Mucosa of descending colon (tissue), 3 donors: ENCODE data around the gene VPS72. TPM values are rescaled to one million over a fixed set of nuclear protein-coding genes. Genes with fewer than 3 reads are reported as not detected.
"Not testable (repeated sequence)": the region's sequence is repeated elsewhere in the genome, so short reads cannot be mapped to it uniquely, and the experiment has no call there.

Experiments used
- ATAC-seq: fragments of 200-7000 bp; cut with Tn5 transposase; one replicate; pipeline ENCODE4 v1.9.1; 2020; ENCODE audit warnings: mild to moderate bottlenecking, moderate library complexity
- DNase-seq, 3 donors: peaks; one replicate each; pipeline ENCODE4 v3.0.0-alpha.2; 2020
- H3K36me3 ChIP-seq: fragments of 200-600 bp; one replicate; pipeline ENCODE4 v1.8.0; 2021; ENCODE audit warnings: low read depth, mild to moderate bottlenecking
- H3K4me1 ChIP-seq: fragments of 200-600 bp; one replicate; pipeline ENCODE4 v1.8.0; 2021; ENCODE audit warnings: low read depth, mild to moderate bottlenecking
- H3K4me3 ChIP-seq: fragments of 200-600 bp; one replicate; pipeline ENCODE4 v1.8.0; 2021; ENCODE audit warnings: mild to moderate bottlenecking
- H3K9me3 ChIP-seq: fragments of 200-600 bp; one replicate; pipeline ENCODE4 v1.8.0; 2021; ENCODE audit warnings: mild to moderate bottlenecking
- intact Hi-C, 2 donors: fragments of 100-400 bp; cut with DNase I in 1 of 2; cut with micrococcal nuclease in 1 of 2; formaldehyde crosslinking; loops; one replicate each; pipeline versions ENCODE4 v1.11.0 to v1.11.1; 2022; cut with DNase I, micrococcal nuclease
- total RNA-seq, 3 donors: library from RNA; stranded (reverse); fragmentation: NEBNext Ultra II Directional in 2 of 3; extraction: Animal tissue kit (Norgen Biotek cat#: 25700) in 2 of 3; gene quantifications; one replicate each; pipeline versions ENCODE4 v1.2.1 to v1.2.4, GENCODE V29; 2021 to 2023
- TF ChIP-seq, protein P1 (sequence below): fragments of 200-600 bp; IDR thresholded peaks from one replicate; pipeline ENCODE4 v1.8.0; 2022; ENCODE audit warnings: antibody characterized with exemption, mild to moderate bottlenecking
- donor health status: DM: no; HTN: no; CAD: no; lungs with moderate emphysema.
- donor health status: DM: no; HTN: no; CAD: no.
- donor health status: DM: no; HTN: yes; CAD: no.

VPS72 gene
- total RNA-seq, 3 donors from 2014 or later, result 32.1 to 56.5 (median 35.3) TPM

DNA sequence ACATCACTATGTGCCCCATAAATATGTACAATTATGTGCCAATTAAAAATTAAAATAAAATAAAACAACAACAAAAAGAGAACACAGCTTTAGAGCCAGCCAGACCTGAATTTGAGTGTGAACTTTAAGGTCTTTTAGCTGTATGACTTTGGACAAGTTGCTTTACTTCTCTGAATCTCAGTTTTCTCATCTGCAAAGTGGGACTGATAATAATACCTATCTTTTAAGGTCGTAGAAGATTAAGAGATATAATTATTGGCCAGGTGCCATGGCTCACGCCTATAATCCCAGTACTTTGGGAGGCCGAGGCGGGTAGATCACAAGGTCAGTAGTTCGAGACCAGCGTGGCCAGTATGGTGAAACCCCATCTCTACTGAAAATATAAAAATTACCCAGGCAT lies 3.3 kb upstream of the VPS72 start:
- no peaks in the 10 kb centered on the region for H3K9me3 ChIP-seq
- DNase-seq (no peak), ATAC-seq (no peak)
- intact Hi-C loops, result no loop called here
- TF ChIP-seq, protein P1, sequence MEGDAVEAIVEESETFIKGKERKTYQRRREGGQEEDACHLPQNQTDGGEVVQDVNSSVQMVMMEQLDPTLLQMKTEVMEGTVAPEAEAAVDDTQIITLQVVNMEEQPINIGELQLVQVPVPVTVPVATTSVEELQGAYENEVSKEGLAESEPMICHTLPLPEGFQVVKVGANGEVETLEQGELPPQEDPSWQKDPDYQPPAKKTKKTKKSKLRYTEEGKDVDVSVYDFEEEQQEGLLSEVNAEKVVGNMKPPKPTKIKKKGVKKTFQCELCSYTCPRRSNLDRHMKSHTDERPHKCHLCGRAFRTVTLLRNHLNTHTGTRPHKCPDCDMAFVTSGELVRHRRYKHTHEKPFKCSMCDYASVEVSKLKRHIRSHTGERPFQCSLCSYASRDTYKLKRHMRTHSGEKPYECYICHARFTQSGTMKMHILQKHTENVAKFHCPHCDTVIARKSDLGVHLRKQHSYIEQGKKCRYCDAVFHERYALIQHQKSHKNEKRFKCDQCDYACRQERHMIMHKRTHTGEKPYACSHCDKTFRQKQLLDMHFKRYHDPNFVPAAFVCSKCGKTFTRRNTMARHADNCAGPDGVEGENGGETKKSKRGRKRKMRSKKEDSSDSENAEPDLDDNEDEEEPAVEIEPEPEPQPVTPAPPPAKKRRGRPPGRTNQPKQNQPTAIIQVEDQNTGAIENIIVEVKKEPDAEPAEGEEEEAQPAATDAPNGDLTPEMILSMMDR, result no peak
- H3K4me1 ChIP-seq, result peaks cover 9% of the 10 kb centered on the region
- H3K36me3 ChIP-seq, result no peaks in the 10 kb centered on the region
- H3K4me3 ChIP-seq, result no peak overlapping the region

DNA sequence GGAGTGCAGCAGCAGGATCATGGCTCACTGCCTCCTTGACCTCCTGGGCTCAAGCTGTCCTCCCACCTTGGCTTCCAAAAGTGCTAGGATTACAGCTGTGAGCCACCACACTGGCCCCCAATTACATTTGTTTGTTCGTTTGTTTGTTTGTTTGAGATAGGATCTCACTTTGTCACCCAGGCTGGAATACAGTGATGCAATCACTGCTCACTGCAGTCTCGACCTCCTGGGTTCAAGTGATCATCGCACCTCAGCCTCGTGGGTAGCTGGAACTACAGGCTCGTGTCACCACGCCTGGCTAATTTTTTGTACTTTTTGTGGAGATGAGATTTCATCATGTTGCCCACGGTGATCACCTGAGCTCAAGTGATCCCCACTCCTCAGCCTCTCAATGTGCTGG lies 2.0 kb upstream of the VPS72 start:
- intact Hi-C loops, result no loop called here
- H3K4me1 ChIP-seq, result peaks cover 9% of the 10 kb centered on the region
- no peak for ATAC-seq
- no peak overlapping the region for H3K4me3 ChIP-seq
- TF ChIP-seq, protein P1, result no peak
- H3K9me3 ChIP-seq, result no peaks in the 10 kb centered on the region
- no peaks in the 10 kb centered on the region for H3K36me3 ChIP-seq
- no peak for DNase-seq

DNA sequence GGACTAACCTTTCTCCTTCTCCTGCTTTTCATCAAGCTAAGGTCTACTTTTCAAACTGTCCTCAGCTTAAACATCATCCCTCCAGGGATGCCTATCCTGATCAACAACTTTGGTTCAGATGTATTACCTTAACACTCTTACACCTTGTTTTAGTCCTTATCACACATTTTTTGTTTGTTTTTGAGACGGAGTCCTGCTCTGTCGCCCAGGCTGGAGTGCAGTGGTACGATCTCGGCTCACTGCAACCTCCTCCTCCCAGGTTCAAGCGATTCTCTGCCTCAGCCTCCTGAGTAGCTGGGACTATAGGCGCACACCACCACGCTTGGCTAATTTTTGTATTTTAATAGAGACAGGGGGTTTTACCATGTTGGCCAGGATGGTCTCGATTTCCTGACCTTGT lies 1.3 kb downstream of the VPS72 start:
- H3K9me3 ChIP-seq, H3K36me3 ChIP-seq, intact Hi-C loops, H3K4me1 ChIP-seq, ATAC-seq, H3K4me3 ChIP-seq: not testable (repeated sequence)
- peak in 1 of 3 donors; percentile 18 for DNase-seq

DNA sequence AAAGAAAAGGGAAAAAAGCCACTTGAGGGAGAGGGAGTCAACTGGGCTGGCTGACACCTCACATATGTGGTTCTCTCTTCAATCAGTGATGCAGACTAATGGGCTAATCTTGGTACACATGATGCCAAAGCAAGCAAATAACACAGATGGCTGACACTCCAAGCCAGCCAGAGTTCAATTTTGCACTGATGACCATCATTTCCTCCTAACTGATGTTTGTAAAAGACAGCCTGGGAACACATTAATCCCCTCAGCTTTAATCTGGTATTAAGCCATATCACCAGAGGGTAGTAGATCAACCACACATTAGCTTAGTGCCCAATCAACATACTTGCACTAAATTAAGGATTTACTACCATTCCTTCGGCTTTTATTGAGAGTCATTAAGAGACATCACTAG lies 2.8 kb downstream of the VPS72 start:
- intact Hi-C loops, result no loop called here
- TF ChIP-seq, protein P1, result no peak
- no peaks in the 10 kb centered on the region for H3K9me3 ChIP-seq
- H3K4me1 ChIP-seq, result peaks cover 9% of the 10 kb centered on the region
- DNase-seq, result no peak
- H3K4me3 ChIP-seq, result no peak overlapping the region
- peaks cover 12% of the 10 kb centered on the region for H3K36me3 ChIP-seq
- no peak for ATAC-seq

DNA sequence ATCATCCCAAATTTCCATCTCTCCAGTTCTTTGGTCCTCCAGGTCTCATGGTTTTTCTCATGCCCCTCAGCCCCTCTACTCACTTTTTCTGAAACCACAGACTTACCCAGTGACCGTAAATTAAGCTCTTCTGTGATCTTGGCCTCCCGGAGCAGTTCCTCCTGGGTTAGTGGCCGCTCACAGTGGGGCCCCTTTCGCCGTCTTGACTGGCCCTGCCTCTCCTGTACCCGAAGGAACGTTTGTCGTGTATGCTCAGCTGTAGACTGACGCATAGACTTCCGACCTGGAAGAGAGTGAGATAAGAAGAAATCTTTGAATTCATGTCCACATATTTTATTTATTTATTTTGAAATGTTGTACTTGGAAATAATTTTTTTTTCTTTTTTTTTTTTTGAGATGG lies 5.8 kb downstream of the VPS72 start:
- intact Hi-C loops, result no loop called here
- DNase-seq (no peak), ATAC-seq (no peak)
- Histone ChIP-seq H3K9me3 (no peaks in the 10 kb centered on the region), H3K4me3 (no peak overlapping the region), H3K4me1 (peaks cover 9% of the 10 kb centered on the region), H3K36me3 (peaks cover 21% of the 10 kb centered on the region)
- TF ChIP-seq, protein P1, result no peak

DNA sequence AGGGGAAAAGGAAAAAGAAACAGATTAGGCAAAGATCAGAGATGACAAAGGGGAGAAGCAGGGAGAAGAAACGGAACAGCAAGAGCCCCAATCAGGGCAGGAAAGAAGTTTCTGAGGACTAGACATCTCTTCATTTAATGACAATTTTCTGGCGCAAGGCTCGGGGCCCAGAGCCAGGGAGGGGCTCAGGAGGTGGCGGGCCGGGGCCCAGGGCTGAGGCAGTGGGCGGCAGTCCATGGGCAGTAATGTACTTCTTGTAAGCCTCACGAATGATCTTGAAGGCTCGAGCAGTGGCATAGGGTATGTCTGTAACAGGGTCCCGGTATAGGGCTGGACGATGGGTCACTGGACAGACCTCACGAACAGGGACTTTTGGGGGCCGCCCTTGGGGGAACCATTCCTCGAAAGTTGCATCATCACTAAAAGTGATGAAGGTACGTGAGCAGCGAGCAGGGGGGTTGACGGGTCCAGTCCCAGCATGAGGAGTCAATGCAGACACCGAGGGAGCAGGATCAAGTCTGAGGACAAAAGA lies 13.4 kb downstream of the VPS72 start:
- H3K9me3 ChIP-seq, result no peaks in the 10 kb centered on the region

More for the DNA sequence above, 13.4 kb downstream of the VPS72 start:
- intact Hi-C loops, result no loop called here
- TF ChIP-seq, protein P1, result no peak
- no peaks in the 10 kb centered on the region for H3K4me1 ChIP-seq
- ATAC-seq (no peak), DNase-seq (no peak)
- H3K4me3 ChIP-seq, result no peak overlapping the region
- H3K36me3 ChIP-seq, result peaks cover 11% of the 10 kb centered on the region
